Measurements from ENCODE around the gene GPR137. TPM values are rescaled to one million over a fixed set of nuclear protein-coding genes. Genes with fewer than 3 reads are reported as not detected.
"Not testable (repeated sequence)": the region's sequence is repeated elsewhere in the genome, so short reads cannot be mapped to it uniquely, and the experiment has no call there.

Gene GPR137, protein sequence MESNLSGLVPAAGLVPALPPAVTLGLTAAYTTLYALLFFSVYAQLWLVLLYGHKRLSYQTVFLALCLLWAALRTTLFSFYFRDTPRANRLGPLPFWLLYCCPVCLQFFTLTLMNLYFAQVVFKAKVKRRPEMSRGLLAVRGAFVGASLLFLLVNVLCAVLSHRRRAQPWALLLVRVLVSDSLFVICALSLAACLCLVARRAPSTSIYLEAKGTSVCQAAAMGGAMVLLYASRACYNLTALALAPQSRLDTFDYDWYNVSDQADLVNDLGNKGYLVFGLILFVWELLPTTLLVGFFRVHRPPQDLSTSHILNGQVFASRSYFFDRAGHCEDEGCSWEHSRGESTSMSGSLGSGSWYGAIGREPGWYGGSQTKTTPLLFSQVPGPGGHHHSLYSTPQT
- 10 to 100 TPM; 31.2 to 37.3 TPM for total RNA-seq
- long read RNA-seq, partial matches to known transcripts, result 0 of 19 reads
- long read RNA-seq, other reads (novel, unspliced or antisense), result 17 of 19 reads

DNA sequence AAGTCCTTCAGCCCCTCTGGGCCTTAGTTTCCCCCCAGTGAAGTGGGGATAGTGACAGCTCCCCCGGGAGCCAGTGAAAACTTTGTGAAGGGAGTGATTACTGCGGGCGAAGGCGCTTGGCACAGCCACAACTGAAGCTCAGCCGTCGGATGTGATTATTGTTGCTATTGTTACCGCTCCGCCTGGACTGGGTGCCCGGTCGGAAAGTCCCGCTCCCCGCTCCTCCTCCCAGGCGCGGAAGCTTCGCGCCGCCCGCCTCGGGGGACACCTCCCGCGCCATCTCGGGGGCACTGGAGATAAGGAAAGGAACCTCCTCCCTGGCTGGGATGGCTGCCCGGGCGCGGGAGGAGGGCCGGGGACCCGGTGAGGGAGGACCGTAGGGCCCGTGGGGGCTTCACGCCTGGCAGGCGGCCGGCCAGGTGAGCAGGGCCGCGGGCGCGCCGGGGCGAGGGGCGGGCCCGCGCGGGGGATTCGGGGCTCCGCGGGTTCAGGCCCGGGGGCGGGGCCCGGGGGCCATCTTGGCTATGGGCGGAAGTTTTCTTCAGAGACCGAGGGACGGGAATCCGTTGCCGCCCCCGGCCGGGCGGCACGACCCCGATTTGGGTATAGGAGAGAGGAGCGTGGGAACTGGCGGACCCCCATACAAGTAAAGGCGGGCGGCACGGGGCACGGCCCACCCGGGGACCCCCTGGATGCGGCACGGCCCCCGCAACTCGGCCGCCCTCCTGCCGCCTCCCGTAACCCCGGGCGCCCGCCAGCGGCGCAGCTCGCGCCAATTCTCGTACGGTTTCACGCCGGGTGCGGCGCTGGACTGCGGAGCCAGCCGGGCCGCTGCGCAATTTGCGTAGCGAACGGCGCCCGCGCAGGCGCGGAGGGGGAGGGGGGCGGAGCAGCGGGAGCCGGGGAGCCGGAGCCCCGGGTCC is at the start of gene GPR137:
GPR137 (plus strand) TSS at position 887 of the 923 bp plus-strand sequence. CDS start 677 bp downstream, outside the sequence.
- peak; percentile 86 to 90 for DNase-seq
- ATAC-seq, result peak; percentile 68
- intact Hi-C loops (cut with DNase I, micrococcal nuclease), result loop anchor here in 1 of 2 donors (10.0 kb wide), 1 partner anchor 80 kb away; the partner anchor contains the start of gene FERMT3

DNA sequence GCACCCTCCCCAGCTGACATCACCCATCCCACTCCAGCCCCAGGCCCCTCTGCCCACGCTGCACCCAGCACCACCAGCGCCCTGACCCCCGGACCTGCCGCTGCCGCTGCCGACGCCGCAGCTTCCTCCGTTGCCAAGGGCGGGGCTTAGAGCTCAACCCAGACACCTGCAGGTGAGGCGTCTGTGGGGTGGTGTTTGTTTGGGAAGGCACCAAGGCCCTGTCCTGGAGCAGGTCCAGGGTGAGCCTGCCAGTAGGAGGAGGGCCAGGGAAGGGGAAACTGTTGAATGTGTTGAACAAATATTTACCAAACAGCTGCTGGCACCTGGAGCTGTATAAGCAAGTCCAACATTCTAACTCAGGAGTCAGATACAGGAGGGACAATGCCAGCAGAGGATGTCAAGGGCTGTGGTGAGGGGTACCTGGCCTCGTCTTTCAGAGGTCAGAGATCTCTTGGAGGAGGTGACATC is 48.1 kb upstream of the GPR137 start:
- peak; percentile 88 to 94 for DNase-seq
- intact Hi-C loops (cut with DNase I, micrococcal nuclease), result no loop called here
- ATAC-seq, result peak; percentile 32

DNA sequence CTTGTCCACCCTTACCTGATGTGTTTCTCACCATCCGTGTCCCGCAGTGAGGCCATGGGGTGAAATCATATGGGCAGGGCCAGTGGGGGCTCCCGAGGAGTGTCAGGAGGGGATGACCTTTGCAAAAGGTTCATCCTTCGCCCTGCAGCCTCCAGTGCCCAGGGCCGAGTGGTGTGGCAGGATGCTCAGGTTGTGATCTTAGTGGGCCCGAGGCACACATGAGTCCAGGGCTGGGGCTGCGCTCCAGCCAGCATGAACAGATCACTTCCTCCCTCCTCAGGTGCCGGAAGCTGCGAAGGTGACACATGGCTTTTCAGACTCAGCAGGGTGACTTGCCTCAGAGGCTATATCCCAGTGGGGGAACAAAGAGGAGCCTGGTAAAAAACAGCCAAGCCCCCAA is 47.6 kb upstream of the GPR137 start:
- intact Hi-C loops (cut with DNase I, micrococcal nuclease), result no loop called here
- DNase-seq (peak in 1 of 2 donors; percentile 49), ATAC-seq (no peak)

DNA sequence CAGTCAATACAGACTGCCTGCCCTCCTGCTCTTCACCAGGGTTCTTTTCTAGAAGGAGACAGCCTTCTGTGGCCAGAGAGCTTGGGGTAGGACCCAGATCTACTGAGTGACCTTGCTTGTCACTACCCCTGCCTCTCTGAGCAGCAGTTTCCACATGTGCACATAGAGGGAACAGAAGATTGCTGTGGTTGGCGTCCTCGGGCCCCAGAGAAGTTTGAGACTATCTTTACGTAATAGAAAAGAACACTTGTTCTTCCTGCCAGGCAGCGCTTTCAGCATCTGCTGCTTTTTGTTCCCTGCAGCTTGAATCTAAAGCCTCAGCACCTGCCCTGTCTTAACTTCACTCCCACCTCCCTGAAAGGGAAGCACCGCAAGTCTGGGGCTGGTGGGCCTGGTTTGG is 46.6 kb upstream of the GPR137 start:
- intact Hi-C loops (cut with DNase I, micrococcal nuclease), result no loop called here
- DNase-seq (no peak), ATAC-seq (no peak)

DNA sequence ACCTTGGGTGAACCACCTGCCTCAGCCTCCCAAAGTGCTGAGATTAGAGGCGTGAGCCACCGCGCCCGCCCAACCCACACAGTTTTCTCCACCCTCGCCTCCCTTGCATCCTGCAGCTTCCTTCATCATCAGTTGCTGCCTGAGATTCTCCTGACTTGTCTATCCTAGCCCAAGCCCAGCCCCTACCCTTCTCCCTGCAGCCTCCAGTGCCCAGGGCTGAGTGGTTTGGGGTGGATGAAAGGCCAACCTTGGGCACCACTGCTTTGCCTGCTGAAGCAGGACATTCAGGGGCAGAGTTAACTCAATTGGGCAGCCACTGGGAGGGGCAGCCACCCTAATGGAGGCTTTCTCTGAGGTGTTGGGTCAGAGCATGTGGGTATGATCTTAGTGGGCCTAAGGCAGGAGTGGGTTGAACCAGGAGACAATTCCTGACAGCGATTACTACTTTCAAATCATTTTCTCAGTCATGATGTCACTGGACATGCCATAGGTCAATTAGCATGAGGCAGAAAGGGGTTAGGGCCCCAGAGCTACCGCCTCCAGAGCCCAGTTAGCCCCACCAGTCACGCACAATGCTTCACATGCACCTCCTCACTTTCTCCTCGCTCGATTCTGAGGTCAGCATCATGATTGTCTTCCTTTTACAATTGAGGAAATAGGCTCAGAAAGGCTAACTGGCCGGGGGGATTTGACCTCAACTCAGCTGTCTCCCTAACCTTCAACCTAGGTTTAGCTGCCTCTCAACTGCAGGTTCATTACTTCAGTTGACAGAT is 45.8 kb upstream of the GPR137 start:
- ATAC-seq, result no peak
- DNase-seq, result peak; percentile 44 to 73
- intact Hi-C loops (cut with DNase I, micrococcal nuclease), result no loop called here

DNA sequence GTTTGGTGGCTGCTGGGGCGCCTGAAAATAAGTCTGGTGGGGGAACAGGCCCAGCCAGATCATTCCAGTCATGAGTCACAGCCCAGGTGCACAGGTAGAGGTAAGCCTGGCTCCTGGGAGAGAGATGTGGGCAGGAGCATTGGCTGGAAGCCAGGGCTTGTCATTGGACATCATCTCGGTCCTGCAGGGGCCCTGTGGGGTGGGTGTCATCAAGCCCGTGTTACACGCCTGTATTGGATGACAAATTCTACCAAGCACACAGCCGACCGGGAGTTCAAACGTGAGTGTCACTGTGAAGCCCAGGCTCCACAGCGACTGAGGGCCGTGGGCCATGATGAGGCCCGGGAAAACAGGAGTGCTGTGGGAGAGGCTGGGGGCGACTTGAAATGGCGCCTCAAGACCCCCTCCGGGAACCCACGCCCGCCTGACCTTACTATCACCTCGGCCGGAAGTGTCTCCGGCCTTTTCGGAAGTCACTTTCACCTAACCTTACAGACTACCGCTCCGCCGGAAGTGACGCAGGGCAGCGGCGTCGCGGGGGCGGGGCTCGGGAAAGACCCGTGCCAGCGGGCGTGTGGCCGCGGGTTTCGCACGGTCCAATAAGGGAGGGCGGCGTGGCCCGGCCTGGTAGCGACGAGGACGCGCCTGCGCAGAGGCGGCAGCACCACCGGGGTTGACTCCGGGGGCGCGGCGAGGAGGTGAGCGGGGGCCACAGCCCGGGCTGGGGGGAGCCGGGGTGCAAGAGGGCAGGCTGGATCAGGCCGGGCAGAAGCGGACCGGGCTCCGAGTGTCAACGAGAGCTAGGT is 45.0 kb upstream of the GPR137 start, which contains the start of gene FKBP2:
FKBP2 (plus strand) TSS at position 661 of the 806 bp plus-strand sequence. CDS start 1,293 bp downstream, outside the sequence.
- ATAC-seq (peak; percentile 60), DNase-seq (peak; percentile 96 to 98)
- intact Hi-C loops (cut with DNase I, micrococcal nuclease), result no loop called here

- intact Hi-C loops (cut with DNase I, micrococcal nuclease), result no loop called here
- ATAC-seq (peak; percentile 69), DNase-seq (peak; percentile 100)
Observed at GRCh38 chr11:64241241-64241490, 44.5 kb upstream of the GPR137 start.

DNA sequence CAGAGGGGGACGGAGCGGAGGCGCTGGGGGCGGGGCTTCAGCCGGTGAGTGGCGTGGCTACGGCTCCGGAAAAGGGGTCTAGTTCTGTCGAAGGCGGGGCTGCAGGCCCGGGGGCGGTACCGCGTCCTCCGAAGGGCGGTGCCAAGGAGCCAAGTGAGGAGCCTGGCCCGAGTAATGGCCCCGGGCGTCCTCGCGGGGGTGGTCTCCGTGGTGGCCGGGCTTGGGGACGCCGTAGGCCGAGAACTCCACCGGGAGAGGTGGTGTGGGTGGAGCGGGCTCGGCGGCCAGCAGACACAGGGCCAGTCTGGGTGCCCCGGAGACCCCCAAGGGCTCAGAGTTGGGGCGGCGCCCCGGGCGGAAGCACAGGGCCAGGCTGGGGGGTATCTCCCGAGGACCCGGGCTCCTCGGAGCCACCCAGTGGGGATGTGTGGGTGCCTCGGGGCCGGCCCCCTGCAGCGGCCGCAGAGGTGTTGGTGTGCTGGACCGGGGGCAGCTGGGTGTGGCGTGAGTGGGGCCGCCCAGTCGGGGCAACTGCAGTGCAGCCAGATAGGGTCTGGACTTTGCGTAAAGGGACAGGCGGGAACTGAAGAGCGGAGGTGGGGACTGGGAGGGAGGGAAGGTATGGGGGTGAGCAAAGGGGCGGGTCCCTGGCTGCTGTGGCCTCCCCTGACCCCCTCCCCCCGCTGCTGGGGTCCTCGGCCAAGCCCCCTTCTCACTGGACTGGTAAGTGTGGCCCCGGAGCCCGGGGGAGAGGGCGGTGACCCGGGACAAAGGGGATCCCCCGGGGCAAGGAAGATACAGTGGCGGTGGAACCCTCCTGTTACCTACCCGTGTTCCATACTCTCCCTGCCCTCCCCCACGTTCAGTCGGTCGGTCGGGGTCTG is 43.9 kb upstream of the GPR137 start:
- ATAC-seq (peak; percentile 19), DNase-seq (peak; percentile 72 to 80)
- intact Hi-C loops (cut with DNase I, micrococcal nuclease), result no loop called here

DNA sequence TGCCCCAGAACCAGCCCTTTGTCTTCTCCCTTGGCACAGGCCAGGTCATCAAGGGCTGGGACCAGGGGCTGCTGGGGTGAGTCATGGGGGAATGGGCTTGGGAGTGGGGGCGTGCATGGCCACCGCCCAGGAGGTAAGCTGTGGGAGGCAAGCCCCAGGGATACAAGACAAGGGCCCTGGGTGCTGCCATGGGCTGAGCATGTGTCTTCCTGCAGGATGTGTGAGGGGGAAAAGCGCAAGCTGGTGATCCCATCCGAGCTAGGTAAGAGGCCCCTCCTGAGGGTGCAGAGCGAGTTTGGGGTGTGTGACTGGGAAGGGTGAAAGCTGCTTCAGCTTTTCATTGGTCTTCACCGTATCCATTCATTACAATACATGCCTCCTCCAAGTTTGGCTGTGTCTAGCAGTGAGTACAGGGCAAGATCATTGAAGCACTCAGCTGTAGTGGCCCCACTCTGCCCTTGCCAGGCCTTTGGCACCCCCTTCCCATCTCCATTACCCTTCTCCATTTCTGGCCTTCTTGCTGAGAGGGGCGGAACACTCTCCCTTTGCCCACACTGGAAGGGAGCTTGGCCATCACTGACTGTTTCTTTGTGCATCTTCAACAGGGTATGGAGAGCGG is 42.3 kb upstream of the GPR137 start:
- DNase-seq (peak in 1 of 2 donors; percentile 39), ATAC-seq (no peak)
- intact Hi-C loops (cut with DNase I, micrococcal nuclease), result no loop called here

- intact Hi-C loops (cut with DNase I, micrococcal nuclease), result no loop called here
- DNase-seq, result no peak
Observed at GRCh38 chr11:64244107-64244506, 41.5 kb upstream of the GPR137 start.

DNA sequence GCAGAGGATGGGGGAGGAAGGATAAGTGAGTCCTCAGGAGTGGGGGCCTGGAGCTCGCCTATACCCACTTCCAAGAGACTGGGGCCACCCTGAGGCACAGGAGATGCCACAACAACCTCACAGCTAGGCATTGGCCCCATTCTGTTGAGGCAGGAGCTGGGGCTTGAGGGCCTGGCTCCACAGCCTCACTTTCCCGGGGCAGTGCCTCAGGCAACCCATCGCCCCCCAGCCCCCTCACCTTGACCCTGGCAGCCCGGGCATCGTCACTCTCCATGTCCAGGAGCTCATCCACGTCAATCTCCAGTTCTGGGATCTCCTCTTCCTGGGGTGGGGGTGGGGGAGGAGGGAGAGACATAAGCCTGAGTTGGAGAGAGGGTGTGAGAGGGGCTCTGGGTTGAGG is 40.7 kb upstream of the GPR137 start:
- ATAC-seq (no peak), DNase-seq (no peak)
- intact Hi-C loops (cut with DNase I, micrococcal nuclease), result no loop called here

More at GRCh38 chr11:64244107-64244506, 41.5 kb upstream of the GPR137 start:
- ATAC-seq, result no peak

GRCh38 chr11:64245401-64245796 is 40.2 kb upstream of the GPR137 start:
- intact Hi-C loops (cut with DNase I, micrococcal nuclease), result no loop called here
- peak; percentile 71 to 72 for DNase-seq
- ATAC-seq, result no peak

DNA sequence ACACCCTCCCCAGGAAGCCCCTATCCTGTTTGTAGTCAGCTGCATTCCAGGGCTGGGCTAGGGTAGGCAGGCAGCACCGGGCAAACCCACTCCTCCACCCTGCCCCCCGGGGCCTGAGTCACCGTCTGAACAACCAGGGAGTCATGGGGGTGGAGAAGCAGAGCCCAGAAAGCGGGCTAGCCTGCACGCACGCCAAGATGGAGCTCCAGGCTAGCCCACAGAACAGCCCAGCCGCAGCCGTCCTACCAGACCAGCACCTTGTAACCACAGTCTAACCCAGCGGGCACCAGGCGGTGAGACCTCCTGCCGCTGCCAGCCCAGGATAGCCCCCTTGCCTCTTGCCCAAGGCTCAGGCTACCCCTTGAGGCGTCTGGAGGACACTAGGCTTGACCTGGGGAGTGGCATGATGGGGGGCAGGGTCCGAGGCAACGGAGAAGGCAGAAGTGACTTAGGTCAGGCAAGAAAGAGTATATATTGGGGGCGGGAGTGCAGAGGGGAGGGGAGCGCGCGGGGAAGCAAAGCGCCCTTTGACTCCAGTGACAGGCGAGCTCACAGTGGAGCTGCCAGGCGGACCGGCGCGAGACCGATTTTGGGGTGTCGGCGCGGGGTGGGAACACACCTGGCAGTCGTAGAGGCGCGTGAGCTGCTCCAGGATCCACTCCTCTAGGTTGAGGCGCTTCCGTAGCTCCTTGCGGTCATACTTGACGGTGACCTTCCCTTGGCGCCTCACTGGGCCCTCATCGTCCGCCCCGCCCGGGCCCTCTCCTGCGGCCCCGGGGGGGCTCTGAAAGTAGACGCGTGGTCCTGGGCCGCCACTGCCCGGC is 39.6 kb upstream of the GPR137 start:
- peak; percentile 76 to 86 for DNase-seq
- peak; percentile 2 for ATAC-seq
- intact Hi-C loops (cut with DNase I, micrococcal nuclease), result no loop called here

- ATAC-seq; DNase-seq; intact Hi-C loops (cut with DNase I, micrococcal nuclease): not testable (repeated sequence)
Observed at GRCh38 chr11:64246621-64246870, 39.1 kb upstream of the GPR137 start.

DNA sequence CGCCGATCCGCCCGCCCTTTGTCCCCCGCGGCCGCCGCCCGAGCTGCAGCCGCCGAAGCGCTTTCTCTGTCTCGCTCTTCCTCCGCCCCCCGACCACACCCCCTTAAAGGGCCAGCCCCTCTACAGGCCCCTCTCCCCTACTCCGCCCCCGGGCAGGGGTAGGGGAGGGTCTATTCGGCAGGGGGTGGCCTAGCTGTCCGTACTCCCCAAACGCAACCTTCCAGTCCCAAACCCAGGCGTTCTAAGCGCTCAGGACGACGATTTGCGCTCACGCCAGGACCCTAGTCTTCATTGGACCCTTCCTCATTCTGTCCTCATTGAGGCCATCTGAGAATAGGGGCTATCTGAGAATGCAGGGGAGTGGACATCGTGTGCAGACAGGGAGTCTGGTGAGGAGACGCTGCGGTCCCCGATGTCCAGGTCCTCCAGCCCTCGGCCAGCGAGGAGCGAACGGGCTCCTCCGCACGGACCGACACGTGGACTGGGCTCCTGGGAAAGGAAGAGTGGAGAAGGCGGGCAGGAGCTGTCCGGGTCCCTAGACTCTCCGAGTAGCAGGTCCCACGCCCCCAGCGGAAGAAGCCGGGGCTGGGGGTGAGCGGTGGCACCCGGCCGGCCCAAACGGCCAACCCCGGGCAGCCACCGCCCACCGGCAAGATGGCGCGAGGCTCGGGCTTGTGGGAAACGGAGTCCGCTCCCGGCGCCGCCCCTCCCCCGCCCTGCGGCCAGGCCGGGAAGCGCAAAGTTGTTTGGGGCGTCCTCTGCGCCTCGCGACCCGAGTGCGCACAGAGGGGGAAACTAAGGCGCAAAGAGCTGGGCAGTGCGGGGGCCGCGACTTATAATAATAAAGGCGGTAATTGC is 38.5 kb upstream of the GPR137 start, which contains the start of gene PPP1R14B:
PPP1R14B (minus strand) TSS at position 73 of the 858 bp plus-strand sequence. CDS start 270 bp downstream, outside the sequence.
- intact Hi-C loops (cut with DNase I, micrococcal nuclease), result no loop called here
- peak; percentile 60 for ATAC-seq
- peak; percentile 90 to 94 for DNase-seq

Data from left colon (tissue), 2 donors.